Transverse colon (tissue), 4 donors: ENCODE data around the gene KMT2C.

ENCODE experiments used
- CTCF ChIP-seq, 5 experiments: fragments of 200-600 bp in 3 of 5; fragments of 450-650 bp in 2 of 5; sonication (generic) in 3 of 5; IDR thresholded peaks; 1 replicate in 2 of 5; 2 replicates in 3 of 5; pipeline ENCODE4 v1.5.1; 2016 to 2017; ENCODE audit warnings: antibody characterized with exemption in 5 of 5, inconsistent platforms in 3 of 5, mild to moderate bottlenecking in 2 of 5, moderate library complexity in 1 of 5
- EP300 ChIP-seq: sonication (generic); formaldehyde crosslinking; IDR thresholded peaks from one replicate; pipeline ENCODE4 v1.6.1; 2017; ENCODE audit warnings: antibody characterized with exemption, low read depth
- POLR2A ChIP-seq: fragments of 450-650 bp; IDR thresholded peaks from one replicate; pipeline ENCODE4 v1.6.1; 2016; ENCODE audit warnings: antibody characterized with exemption, mild to moderate bottlenecking, moderate library complexity
- POLR2AphosphoS5 ChIP-seq, 3 donors: sonication (generic); formaldehyde crosslinking; IDR thresholded peaks; one replicate each; pipeline ENCODE4 v1.6.1; 2016; ENCODE audit warnings: antibody characterized with exemption in 3 of 3

GRCh38 chr7:152103066-152103465 is 332.7 kb downstream of the KMT2C start:
- TF ChIP-seq EP300 (no peak), POLR2A (no peak), CTCF (IDR thresholded peaks at IDR 0.05) (no peak), POLR2AphosphoS5 (IDR thresholded peaks at IDR 0.05) (no peak)
